ENCODE results near the gene SPTSSB.

SPTSSB gene

DNA sequence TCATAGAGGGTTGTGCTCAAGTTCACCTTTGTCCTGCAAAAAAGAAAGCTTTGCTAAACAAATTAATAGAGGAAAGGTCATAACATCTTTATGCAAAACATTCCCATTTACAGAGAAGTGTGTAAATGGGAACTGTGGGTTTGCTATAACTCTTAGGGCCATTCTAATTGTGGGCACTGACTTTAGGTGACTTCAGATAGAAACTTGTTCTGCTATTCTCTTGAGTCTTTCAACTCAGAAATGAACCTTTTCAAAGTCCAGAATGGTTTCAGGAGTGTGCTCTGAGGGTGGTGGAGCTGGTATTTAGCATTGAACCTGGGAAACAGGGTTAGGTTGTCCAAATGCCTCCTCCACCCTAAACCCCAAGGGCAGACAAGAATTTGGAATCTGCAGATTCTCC lies 34.0 kb downstream of the SPTSSB start:
- Histone ChIP-seq H3K36me3 (ENCODE audit: control insufficient read depth, insufficient read depth, low read length) (no peaks in the 10 kb centered on the region), H3K9ac (ENCODE audit: low read length) (no peak overlapping the region), H3K4me1 (ENCODE audit: control insufficient read depth, insufficient read depth, low read length) (no peaks in the 10 kb centered on the region), H3K27me3 (ENCODE audit: control insufficient read depth, insufficient read depth, low read length) (no peaks in the 10 kb centered on the region), H3K9me3 (ENCODE audit: control insufficient read depth, insufficient read depth, low read depth, low read length) (no peaks in the 10 kb centered on the region), H3K27ac (ENCODE audit: low read depth, low read length) (no peak overlapping the region), H3K4me3 (ENCODE audit: low read depth, low read length) (no peak overlapping the region)

DNA sequence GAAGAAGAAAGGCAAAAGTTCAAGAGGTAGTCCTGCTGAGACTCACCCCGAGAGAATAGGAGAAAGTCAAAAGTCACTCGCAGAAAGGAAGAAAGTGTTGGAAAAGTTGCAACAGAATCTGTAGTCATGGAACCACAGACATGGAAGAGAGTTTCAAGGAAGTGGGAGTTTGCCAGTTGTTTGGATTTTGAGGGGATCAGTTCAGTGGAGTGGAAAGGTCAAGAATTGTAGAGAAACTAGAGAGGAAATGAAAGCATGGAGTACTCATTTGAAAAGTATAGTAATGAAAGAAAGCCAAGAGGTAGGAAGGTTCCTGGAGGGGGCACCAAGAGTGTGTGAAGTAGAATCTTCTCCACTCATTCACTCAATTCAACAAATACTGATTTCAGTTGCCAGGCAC lies 34.7 kb downstream of the SPTSSB start:
- no peaks in the 10 kb centered on the region for H3K4me1 ChIP-seq (ENCODE audit: control insufficient read depth, insufficient read depth, low read length)
- H3K36me3 ChIP-seq (ENCODE audit: control insufficient read depth, insufficient read depth, low read length) = no peaks in the 10 kb centered on the region
- no peak overlapping the region for H3K27ac ChIP-seq (ENCODE audit: low read depth, low read length)
- no peak overlapping the region for H3K4me3 ChIP-seq (ENCODE audit: low read depth, low read length)
- H3K9ac ChIP-seq (ENCODE audit: low read length) = no peak overlapping the region
- no peaks in the 10 kb centered on the region for H3K9me3 ChIP-seq (ENCODE audit: control insufficient read depth, insufficient read depth, low read depth, low read length)
- H3K27me3 ChIP-seq (ENCODE audit: control insufficient read depth, insufficient read depth, low read length) = no peaks in the 10 kb centered on the region

- no peaks in the 10 kb centered on the region for H3K27me3 ChIP-seq (ENCODE audit: control insufficient read depth, insufficient read depth, low read length)
- H3K9me3 ChIP-seq (ENCODE audit: control insufficient read depth, insufficient read depth, low read depth, low read length) = no peaks in the 10 kb centered on the region
- no peak overlapping the region for H3K4me3 ChIP-seq (ENCODE audit: low read depth, low read length)
- no peaks in the 10 kb centered on the region for H3K36me3 ChIP-seq (ENCODE audit: control insufficient read depth, insufficient read depth, low read length)
- H3K9ac ChIP-seq (ENCODE audit: low read length) = no peak overlapping the region
- H3K27ac ChIP-seq (ENCODE audit: low read depth, low read length) = no peak overlapping the region
- no peaks in the 10 kb centered on the region for H3K4me1 ChIP-seq (ENCODE audit: control insufficient read depth, insufficient read depth, low read length)
Observed at GRCh38 chr3:161333696-161334095, 37.6 kb downstream of the SPTSSB start.

DNA sequence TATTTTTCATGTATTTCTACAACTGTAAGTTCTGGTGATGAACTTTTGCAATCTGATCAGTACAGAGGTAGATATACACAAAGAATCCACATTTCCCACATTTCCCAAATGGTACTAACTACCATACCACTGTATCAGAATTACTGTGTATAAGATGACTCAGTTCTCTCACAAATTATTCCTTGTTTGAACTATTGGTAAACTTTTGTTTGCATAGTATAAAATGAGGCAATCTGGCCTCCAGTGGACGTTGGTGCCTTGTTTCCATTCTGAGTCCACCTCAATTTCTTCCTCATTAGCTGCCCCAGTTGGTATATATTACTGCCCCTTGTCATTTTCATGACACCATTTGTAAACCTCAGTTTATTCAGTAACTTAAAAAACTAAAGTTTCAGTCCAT lies 38.5 kb downstream of the SPTSSB start:
- H3K9ac ChIP-seq (ENCODE audit: low read length) = no peak overlapping the region
- H3K4me3 ChIP-seq (ENCODE audit: low read depth, low read length) = no peak overlapping the region
- no peak overlapping the region for H3K27ac ChIP-seq (ENCODE audit: low read depth, low read length)
- H3K9me3 ChIP-seq (ENCODE audit: control insufficient read depth, insufficient read depth, low read depth, low read length) = no peaks in the 10 kb centered on the region
- no peaks in the 10 kb centered on the region for H3K36me3 ChIP-seq (ENCODE audit: control insufficient read depth, insufficient read depth, low read length)
- no peaks in the 10 kb centered on the region for H3K4me1 ChIP-seq (ENCODE audit: control insufficient read depth, insufficient read depth, low read length)
- H3K27me3 ChIP-seq (ENCODE audit: control insufficient read depth, insufficient read depth, low read length) = no peaks in the 10 kb centered on the region

- Histone ChIP-seq H3K4me1 (ENCODE audit: control insufficient read depth, insufficient read depth, low read length) (no peaks in the 10 kb centered on the region), H3K4me3 (ENCODE audit: low read depth, low read length) (no peak overlapping the region), H3K27ac (ENCODE audit: low read depth, low read length) (no peak overlapping the region), H3K36me3 (ENCODE audit: control insufficient read depth, insufficient read depth, low read length) (no peaks in the 10 kb centered on the region), H3K9ac (ENCODE audit: low read length) (no peak overlapping the region), H3K27me3 (ENCODE audit: control insufficient read depth, insufficient read depth, low read length) (no peaks in the 10 kb centered on the region), H3K9me3 (ENCODE audit: control insufficient read depth, insufficient read depth, low read depth, low read length) (no peaks in the 10 kb centered on the region)
Observed at GRCh38 chr3:161325059-161325458, 46.3 kb downstream of the SPTSSB start.

DNA sequence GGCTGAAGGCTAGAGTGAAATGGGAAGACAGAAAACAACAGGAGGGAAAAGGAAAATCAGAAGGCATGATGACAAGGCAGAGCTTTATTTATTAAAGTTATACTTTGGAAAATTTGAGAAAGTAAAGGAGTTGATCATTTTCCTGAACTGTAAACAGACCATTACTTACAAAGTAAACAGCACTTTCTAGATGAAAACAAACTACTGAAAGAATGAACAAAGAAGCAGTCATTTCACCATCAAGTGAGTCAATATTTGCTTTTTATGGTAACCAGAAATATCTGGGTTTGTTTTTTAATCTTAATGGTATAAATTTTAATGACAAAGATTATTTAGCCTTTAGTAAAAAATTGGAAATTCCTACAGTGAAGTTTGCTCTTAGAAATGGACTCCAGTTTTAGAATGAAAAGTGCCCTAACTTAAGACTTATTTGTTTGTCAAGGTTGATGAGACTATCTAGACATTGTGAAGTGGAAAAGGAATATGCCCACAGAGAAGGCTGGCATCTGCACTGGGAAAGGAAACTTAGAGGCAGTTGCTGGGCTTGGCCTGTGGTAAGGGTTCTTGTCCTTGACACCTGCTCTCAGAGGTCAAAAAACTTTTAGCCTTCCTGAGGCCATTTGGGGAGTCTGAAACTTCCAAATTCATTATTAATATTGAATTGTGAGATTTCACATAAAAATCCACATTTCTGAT lies 47.2 kb downstream of the SPTSSB start:
- Histone ChIP-seq H3K9me3 (ENCODE audit: control insufficient read depth, insufficient read depth, low read depth, low read length) (no peaks in the 10 kb centered on the region), H3K4me1 (ENCODE audit: control insufficient read depth, insufficient read depth, low read length) (no peaks in the 10 kb centered on the region), H3K4me3 (ENCODE audit: low read depth, low read length) (no peak overlapping the region), H3K27ac (ENCODE audit: low read depth, low read length) (no peak overlapping the region), H3K27me3 (ENCODE audit: control insufficient read depth, insufficient read depth, low read length) (no peaks in the 10 kb centered on the region), H3K9ac (ENCODE audit: low read length) (no peak overlapping the region), H3K36me3 (ENCODE audit: control insufficient read depth, insufficient read depth, low read length) (no peaks in the 10 kb centered on the region)

DNA sequence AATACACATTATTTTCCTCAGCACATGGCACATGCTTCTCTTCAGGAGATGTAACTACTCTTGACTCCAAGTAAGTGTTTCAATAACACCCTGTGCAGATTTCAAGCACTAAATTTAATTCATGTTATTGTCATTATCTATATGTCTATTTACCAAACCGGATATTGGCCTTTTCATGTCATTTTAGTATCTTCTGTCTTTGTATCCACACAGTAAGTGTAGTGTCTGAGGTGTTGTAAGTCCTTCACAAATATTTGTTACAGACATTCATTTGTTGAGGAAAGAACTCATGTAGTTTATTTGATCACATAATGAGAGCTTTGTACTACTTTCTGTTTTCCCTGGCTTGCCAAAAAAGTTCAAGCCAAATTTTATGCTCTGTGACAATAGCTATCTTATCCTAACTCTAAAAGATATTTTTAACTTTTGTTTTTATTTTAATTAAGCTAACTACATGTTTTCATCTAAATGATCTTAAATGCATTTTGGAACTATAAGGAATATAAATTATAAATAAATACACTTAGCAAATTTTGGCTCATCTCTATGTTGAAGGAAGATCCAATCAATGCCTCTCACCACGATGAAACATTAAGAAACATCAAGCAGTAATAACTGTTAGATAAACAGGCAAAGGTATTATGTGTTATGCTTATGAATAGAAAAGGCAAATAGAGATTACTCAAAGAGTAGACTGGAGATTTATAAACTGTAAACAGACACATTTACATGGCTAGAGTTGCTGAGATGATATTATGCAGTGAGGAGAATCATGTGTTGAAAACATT lies 48.3 kb downstream of the SPTSSB start:
- no peaks in the 10 kb centered on the region for H3K4me1 ChIP-seq (ENCODE audit: control insufficient read depth, insufficient read depth, low read length)
- no peaks in the 10 kb centered on the region for H3K27me3 ChIP-seq (ENCODE audit: control insufficient read depth, insufficient read depth, low read length)
- no peaks in the 10 kb centered on the region for H3K36me3 ChIP-seq (ENCODE audit: control insufficient read depth, insufficient read depth, low read length)
- no peak overlapping the region for H3K4me3 ChIP-seq (ENCODE audit: low read depth, low read length)
- no peak overlapping the region for H3K9ac ChIP-seq (ENCODE audit: low read length)
- H3K9me3 ChIP-seq (ENCODE audit: control insufficient read depth, insufficient read depth, low read depth, low read length) = no peaks in the 10 kb centered on the region
- H3K27ac ChIP-seq (ENCODE audit: low read depth, low read length) = no peak overlapping the region

DNA sequence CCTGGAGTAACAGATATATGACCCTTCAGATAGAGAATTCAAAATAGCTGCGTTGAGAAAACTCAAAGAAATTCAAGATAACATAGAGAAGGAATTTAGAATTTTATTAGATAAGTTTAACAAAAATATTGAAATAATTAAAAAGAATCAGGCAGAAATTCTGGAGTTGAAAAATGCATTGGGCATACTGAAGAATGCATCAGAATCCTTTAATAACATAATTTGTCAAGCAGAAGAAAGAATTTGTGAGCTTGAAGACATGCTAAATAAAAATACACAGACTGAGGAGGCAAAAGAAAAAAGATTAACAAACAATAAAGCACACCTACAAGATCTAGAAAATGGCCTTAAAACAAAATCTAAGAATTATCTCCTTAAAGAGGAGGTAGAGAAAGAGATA lies 50.5 kb downstream of the SPTSSB start:
- Histone ChIP-seq H3K4me1 (ENCODE audit: control insufficient read depth, insufficient read depth, low read length) (no peaks in the 10 kb centered on the region), H3K9ac (ENCODE audit: low read length) (no peak overlapping the region), H3K36me3 (ENCODE audit: control insufficient read depth, insufficient read depth, low read length) (no peaks in the 10 kb centered on the region), H3K27me3 (ENCODE audit: control insufficient read depth, insufficient read depth, low read length) (no peaks in the 10 kb centered on the region), H3K27ac (ENCODE audit: low read depth, low read length) (no peak overlapping the region), H3K4me3 (ENCODE audit: low read depth, low read length) (no peak overlapping the region), H3K9me3 (ENCODE audit: control insufficient read depth, insufficient read depth, low read depth, low read length) (no peaks in the 10 kb centered on the region)

DNA sequence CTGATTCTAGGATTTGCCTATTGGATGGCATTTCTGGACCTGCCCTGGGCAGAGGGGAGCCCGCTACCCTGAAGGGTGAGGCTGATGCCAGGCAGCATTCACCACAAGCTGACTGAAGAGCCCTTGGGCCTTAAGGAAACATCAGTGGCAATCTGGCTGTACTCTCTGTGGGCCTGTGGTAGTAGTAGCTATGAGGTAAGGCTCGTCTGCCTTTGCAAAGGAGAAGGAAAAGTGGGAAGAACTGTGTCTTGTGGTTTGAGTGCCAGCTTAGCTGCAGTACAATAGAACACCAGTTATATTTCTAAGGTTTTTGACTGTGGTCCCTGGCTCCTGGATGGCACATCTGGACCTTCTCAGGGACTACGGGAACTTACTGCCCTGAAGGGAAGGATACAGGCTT lies 51.5 kb downstream of the SPTSSB start:
- H3K4me1 ChIP-seq (ENCODE audit: control insufficient read depth, insufficient read depth, low read length) = no peaks in the 10 kb centered on the region
- no peak overlapping the region for H3K27ac ChIP-seq (ENCODE audit: low read depth, low read length)
- H3K27me3 ChIP-seq (ENCODE audit: control insufficient read depth, insufficient read depth, low read length) = no peaks in the 10 kb centered on the region
- H3K36me3 ChIP-seq (ENCODE audit: control insufficient read depth, insufficient read depth, low read length) = no peaks in the 10 kb centered on the region
- H3K9me3 ChIP-seq (ENCODE audit: control insufficient read depth, insufficient read depth, low read depth, low read length) = no peaks in the 10 kb centered on the region
- no peak overlapping the region for H3K4me3 ChIP-seq (ENCODE audit: low read depth, low read length)
- H3K9ac ChIP-seq (ENCODE audit: low read length) = no peak overlapping the region

GRCh38 chr3:161317077-161317476 lies 54.2 kb downstream of the SPTSSB start:
- Histone ChIP-seq H3K9ac (ENCODE audit: low read length) (no peak overlapping the region), H3K36me3 (ENCODE audit: control insufficient read depth, insufficient read depth, low read length) (no peaks in the 10 kb centered on the region), H3K4me3 (ENCODE audit: low read depth, low read length) (no peak overlapping the region), H3K4me1 (ENCODE audit: control insufficient read depth, insufficient read depth, low read length) (no peaks in the 10 kb centered on the region), H3K27ac (ENCODE audit: low read depth, low read length) (no peak overlapping the region), H3K9me3 (ENCODE audit: control insufficient read depth, insufficient read depth, low read depth, low read length) (no peaks in the 10 kb centered on the region), H3K27me3 (ENCODE audit: control insufficient read depth, insufficient read depth, low read length) (no peaks in the 10 kb centered on the region)

DNA sequence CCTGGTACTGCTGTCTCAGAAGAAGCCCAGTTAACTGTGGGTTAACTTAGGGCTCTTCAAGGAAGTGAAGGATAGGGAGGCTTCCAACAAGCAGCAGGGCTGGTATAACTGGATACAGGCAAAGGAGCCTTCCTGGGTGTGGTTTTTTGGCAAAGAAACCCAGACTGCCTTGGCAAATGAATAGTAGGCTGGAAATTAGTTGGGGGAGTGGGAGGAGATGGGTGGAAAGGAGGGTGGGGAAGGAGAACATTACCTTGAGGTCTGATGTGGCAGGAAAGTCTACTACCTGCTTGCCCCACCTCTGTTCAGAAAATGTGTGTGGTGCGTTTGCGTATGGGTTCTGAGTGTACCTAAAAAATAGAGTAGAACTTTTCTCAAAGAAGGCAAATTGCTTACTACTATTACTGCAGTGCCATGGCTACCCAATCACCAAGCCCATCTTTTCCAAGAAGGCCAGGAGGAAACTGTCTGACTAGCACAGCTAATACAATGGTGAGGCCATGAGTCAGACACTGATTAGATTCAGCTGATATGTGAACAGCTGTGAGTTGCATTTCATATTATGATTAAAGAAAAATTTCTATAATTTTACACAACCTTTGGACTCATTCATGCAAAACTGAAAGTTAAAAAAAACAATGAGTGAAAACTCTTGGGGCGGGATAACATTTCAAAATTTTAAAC lies 55.2 kb downstream of the SPTSSB start:
- no peak overlapping the region for H3K9ac ChIP-seq (ENCODE audit: low read length)
- H3K4me3 ChIP-seq (ENCODE audit: low read depth, low read length) = no peak overlapping the region
- H3K9me3 ChIP-seq (ENCODE audit: control insufficient read depth, insufficient read depth, low read depth, low read length) = no peaks in the 10 kb centered on the region
- H3K4me1 ChIP-seq (ENCODE audit: control insufficient read depth, insufficient read depth, low read length) = no peaks in the 10 kb centered on the region
- no peaks in the 10 kb centered on the region for H3K27me3 ChIP-seq (ENCODE audit: control insufficient read depth, insufficient read depth, low read length)
- H3K36me3 ChIP-seq (ENCODE audit: control insufficient read depth, insufficient read depth, low read length) = no peaks in the 10 kb centered on the region
- H3K27ac ChIP-seq (ENCODE audit: low read depth, low read length) = no peak overlapping the region
